ENCODE measurements around the gene CTNNA3. TPM values are rescaled to one million over a fixed set of nuclear protein-coding genes. Genes with fewer than 3 reads are reported as not detected.
"Not testable (repeated sequence)": the region's sequence is repeated elsewhere in the genome, so short reads cannot be mapped to it uniquely, and the experiment has no call there.

Gene CTNNA3
- total RNA-seq, 1 donor from 2014 or later, result 129 TPM

DNA sequence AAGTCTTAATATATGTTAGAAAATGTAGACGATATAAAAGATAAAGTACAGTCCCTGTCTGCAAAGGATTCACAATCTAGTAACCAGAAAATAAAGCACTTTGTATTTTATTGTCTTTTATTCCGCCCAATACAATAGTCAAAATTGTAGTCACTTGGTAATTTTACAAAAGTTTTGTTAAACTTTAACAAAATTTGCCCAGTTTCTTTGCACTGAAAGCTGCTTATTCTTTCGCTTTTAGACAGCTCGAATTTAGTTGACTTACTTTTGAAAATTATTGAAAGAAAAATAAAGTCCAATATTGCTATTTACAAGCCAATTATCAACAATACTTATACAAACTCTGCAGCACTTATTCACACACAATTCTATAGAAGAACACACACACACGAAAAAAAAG, 1305.1 kb downstream of the CTNNA3 start:
- intact Hi-C loops (cut with DNase I), result no loop called here
- ATAC-seq (ENCODE audit: poor library complexity), result no peak
- DNase-seq, result no peak

DNA sequence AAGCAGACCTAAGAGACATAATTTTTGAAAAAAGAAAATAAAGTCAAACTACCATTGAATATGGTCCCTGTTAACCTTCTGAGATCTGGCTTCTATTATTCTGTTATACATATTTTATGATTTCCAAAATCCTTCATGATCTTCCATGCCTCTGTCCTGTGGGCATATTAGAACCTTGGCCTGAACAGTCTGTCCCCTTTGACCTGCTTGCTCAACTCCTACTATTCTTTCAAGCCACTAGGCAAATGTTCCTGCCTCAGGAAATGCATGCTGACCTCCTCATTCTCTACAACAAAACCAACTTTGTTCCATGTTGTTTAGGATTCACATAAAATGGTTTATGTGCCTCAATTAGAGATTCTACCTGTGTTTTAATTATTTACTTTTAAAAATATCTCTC, 1315.0 kb downstream of the CTNNA3 start:
- intact Hi-C loops (cut with DNase I), result no loop called here
- no peak for ATAC-seq (ENCODE audit: poor library complexity)
- no peak for DNase-seq

DNA sequence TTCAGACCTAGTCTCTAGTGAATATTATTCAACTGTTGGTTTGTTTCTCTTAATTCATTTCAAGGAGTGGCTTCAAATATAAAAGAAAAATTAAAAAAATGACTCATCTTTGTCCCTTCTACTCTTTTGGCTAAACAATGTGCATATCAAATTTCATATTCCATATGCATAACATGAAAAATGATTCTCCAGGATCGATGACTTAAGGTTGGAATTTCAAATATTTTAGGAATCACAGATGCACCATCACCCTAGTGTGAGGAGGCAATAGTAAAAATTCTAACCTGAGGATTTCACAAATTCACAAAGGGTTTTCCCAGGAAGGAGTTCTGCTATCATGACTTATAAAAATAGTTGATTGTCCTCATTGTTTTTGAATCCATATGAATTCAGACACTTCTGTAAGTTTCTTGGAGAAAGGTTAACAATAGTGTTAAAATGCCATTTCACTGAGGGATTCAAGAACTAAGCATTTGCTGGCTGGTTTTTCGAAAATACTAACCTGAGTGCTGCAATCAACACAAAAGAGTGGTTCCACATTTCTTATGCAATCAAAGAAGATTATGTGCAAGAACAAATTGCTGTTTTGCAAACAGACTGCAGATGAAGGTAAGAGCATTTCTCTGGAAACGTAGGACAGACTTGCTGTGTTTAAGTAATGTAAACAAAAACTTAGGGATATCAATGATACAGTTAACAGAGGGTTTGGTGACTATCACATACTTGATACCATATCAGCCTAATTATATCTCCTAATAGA, 1317.7 kb downstream of the CTNNA3 start:
- ATAC-seq (ENCODE audit: poor library complexity) (no peak), DNase-seq (no peak)
- intact Hi-C loops (cut with DNase I), result no loop called here

DNA sequence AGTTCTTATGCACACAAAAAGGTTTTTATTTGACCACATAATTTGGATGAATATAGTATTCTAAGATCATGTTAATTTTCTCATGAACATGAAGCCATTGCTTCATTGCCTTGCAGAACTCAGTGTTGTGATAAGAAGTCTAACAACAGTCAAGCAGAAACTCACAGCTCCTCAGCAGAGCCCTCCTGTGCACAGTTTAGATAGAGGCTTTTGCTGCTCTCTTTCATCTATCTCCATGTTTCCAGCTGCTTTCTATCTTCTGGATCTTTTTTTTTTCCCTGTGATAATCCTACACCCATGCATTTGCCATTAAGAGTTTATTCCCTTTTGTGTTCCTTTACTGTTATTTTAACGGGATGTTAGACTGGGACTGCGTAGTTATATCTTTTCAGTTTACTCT, 1327.8 kb downstream of the CTNNA3 start:
- ATAC-seq (ENCODE audit: poor library complexity) (no peak), DNase-seq (no peak)
- intact Hi-C loops (cut with DNase I), result no loop called here

DNA sequence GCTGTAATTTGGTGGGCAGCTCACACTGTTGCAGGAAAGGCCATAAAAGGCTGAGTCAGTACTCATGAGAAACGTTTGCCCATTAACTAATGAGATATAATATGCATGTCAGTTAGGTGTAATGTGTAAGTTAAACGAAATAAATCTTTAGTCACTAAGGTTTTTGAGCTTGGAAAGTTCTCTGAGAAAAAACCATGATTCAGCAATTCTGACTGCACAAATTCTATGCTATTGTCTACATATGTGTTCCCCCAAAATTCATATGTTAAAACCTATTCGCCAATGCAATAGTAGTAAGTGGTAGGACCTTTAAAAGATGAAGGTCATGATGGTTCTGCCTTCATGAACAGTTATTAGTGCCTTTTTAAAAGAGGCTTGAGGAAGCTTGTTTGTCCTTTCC, 1329.8 kb downstream of the CTNNA3 start:
- intact Hi-C loops (cut with DNase I), result no loop called here
- no peak for DNase-seq
- no peak for ATAC-seq (ENCODE audit: poor library complexity)

DNA sequence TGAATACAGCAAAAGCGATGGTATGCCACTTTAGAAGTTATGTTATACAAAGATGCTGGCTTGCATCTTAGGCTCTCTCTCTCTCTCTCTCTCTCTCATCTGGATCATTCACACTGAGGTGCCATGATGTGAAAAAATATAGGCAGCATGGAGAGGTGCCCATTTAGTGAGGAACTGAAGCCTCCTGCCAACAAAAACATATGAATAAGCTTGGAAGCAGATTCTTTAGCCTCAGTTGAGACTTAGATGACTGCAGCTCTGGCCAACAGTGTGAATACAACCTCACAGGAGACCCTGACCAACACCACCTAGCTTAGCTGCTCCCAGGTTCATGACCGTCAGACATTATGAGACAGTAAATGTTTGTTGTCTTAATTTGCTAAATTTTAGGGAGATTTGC, 1330.3 kb downstream of the CTNNA3 start:
- no peak for DNase-seq
- no peak for ATAC-seq (ENCODE audit: poor library complexity)
- intact Hi-C loops (cut with DNase I), result no loop called here

DNA sequence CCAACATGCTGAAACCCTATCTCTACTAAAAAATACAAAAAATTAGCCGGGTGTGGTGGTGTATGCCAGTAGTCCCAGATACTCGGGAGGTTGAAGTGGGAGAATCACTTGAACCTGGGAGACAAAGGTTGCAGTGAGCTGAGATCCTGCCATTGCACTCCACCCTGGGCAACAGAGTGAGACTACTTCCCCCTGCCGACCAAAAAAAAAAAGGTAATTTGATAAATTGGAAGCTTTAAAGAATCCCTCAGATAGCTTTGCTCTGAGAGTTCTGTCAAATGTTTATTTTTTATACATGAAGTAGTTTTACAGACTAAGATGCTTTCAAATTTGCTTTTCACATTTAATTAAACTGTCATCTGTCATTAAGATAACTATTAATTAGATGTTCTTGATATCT, 1333.5 kb downstream of the CTNNA3 start:
- no peak for ATAC-seq (ENCODE audit: poor library complexity)
- intact Hi-C loops (cut with DNase I), result no loop called here
- no peak for DNase-seq

DNA sequence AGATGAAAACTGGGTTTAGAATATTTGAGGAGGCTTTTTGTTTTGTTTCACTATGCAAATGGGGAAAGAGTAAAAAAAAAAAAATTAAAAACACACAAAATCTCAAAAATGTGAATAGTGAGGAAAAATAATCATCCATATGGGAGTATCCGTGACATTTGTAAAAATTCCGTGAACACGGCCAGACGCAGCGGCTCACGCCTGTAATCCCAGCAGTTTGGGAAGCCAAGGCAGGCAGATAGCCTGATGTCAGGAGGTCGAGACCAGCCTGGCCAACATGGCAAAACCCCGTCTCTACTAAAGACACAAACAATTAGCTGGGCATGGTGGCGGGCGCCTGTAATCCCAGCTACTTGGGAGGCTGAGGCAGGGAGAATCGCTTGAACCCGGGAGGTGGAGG, 1342.2 kb downstream of the CTNNA3 start:
- DNase-seq; ATAC-seq (ENCODE audit: poor library complexity); intact Hi-C loops (cut with DNase I): not testable (repeated sequence)

DNA sequence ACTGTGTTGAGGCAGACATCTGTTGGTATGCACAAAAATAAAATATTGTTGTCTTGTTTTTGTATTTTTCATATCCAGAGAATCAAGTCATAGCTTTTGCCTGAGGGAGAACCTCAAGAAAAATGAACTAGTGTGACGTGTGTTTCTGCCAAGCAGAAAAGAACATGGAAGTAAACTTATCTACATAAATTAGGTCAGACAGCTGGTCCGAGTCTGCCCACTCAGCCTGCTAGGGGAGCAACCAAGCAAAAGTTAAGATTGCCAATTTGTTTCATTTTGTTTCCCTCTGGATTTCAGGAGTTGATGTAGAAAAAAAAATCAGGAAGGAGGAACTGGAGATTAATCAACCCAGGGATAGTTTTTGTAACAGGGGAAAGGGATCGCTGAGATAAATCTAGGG, 1342.6 kb downstream of the CTNNA3 start:
- ATAC-seq (ENCODE audit: poor library complexity) (peak; percentile 61), DNase-seq (no peak)
- intact Hi-C loops (cut with DNase I), result no loop called here

DNA sequence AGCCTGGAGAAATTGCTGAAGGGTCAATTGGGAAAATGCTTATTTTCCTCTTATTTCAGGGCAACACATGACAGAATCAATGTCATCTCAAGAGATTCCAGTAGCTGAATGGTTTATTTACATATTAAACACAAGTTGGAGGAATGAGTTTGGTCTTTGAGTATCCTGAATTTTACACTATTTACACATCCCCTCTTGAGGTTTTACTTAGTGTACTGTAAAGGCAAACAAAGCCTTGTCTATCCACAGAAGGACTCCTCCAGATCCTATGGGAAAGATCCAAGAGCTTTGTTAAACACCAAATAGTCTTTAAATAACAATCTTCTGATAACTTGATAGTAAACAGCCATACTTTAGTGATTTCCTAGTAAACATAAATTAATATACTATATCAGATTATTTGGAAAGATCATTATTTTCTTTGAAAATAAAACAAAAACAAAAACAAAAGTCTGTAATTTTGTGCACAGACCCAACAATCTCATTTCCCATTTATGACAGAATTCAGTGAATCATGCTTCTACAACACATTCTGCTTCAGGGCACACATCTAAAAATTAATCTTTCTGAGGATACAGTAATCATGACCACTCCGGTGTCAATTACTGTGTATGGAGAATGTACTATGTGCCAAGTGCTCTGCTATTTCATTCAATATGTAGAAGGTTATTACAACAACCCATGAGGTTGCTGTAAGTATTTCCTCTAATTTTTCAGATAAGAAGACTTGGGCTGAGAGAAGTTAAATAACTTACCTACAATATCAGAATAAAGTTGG, 1345.2 kb downstream of the CTNNA3 start:
- intact Hi-C loops (cut with DNase I), result no loop called here
- ATAC-seq (ENCODE audit: poor library complexity), result no peak
- DNase-seq, result no peak

DNA sequence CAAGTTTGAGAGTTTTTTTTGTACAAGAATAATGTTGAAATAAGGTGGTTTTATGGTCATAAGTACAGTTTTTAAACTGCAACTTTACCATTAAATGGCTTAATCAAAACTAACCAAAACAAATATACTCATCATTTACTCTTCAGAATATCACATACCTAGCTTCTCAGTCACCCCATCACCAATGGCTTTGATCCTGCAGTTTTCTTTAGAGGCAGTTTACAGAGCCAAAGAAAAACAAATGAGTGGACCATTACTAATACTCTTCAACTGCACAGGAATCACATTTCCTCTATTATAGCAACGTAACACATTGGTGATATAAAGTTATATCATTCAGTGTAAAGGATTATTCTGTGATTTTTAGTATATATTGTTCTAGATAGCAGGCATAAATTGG, 1346.3 kb downstream of the CTNNA3 start:
- DNase-seq (no peak), ATAC-seq (ENCODE audit: poor library complexity) (no peak)
- intact Hi-C loops (cut with DNase I), result no loop called here

DNA sequence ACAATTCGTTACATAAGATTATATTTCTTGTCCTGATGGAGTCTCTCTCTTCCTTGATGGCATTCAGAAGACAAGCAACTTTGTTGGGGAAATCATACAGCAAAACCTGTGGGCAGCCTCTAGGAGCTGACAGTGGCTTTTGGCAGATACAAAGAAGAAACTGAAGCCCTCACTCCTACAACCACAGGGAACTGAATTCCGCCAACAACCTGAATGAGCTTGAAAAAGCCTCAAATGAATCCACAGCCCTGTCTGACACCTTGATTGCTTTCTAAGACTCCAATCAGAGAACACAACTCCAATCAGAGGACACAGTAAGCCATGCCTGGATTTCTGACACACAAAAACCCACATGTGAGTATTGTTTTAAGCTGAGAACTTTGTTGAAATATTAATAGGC, 1346.9 kb downstream of the CTNNA3 start:
- intact Hi-C loops (cut with DNase I), result no loop called here
- DNase-seq, result no peak
- no peak for ATAC-seq (ENCODE audit: poor library complexity)

DNA sequence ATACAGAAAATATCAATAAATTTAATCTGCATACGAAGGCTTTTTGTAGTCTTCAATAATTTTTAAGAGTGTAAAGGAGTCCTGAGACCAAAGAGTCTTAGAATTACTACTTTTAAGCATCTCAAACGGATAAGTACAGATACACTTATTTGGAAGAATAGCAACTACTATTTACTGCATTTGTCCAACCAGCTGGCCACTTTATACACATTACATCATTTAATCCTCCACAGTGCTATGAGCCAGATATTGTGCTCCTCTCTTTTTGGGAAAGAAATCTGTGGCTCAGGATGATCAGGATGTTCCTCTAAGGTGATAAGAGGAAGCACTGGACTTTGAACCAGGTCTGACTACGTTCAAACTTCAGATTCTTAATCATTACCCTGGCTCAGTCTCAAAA, 1358.8 kb downstream of the CTNNA3 start:
- ATAC-seq (ENCODE audit: poor library complexity), result no peak
- intact Hi-C loops (cut with DNase I), result no loop called here
- DNase-seq, result no peak

DNA sequence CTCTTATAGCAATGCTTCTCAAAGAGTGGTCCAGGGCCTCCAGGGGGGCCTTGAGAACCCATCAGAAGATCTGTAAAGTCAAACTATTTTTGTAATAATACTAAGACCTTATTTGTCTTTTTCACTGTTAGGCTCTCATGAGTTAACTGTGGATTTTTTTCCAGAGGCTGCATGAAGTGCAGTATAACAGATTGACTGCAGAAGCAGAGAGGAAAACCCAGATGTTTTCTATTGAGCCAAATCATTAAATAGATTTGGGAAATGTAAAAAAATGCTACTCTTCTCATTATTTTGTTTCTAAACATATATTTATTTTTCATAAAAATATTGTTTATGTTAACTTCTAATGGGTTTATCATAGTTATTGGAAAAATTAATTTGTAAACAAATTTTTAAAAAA, 1359.2 kb downstream of the CTNNA3 start:
- intact Hi-C loops (cut with DNase I), result no loop called here
- no peak for ATAC-seq (ENCODE audit: poor library complexity)
- no peak for DNase-seq

DNA sequence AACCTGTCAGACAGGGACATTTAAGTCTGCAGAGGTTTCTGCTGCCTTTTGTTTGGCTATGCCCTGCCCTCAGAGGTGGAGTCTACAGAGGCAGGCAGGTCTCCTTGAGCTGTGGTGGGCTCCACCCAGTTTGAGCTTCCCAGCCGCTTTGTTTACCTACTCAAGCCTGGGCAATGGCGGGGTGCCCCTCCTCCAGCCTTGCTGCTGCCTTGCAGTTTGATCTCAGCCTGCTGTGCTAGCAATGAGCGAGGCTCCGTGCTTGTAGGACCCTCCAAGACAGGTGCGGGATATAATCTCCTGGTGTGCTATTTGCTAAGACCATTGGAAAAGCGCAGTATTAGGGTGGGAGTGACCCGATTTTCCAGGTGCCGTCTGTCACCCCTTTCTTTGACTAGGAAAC, 1360.2 kb downstream of the CTNNA3 start:
- DNase-seq; intact Hi-C loops (cut with DNase I); ATAC-seq (ENCODE audit: poor library complexity): not testable (repeated sequence)

DNA sequence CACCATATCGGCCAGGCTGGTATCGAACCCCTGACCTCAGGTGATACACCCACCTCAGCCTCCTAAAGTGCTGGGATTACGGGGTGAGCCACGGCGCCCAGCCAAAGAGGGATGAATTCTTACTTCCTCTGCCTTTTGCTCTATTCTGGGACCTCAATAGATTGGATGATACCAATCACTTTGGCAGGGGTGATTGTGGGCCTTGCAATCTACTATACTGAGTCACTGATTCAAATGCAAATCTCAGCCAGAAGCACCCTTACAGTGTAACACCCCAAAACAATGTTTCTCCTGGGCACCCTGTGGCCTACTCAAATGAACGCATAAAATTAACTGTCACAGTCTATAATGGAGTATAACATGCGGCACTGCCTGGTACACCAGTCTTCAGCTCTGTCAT, 1366.8 kb downstream of the CTNNA3 start:
- no peak for DNase-seq
- intact Hi-C loops (cut with DNase I), result no loop called here
- ATAC-seq (ENCODE audit: poor library complexity), result no peak

DNA sequence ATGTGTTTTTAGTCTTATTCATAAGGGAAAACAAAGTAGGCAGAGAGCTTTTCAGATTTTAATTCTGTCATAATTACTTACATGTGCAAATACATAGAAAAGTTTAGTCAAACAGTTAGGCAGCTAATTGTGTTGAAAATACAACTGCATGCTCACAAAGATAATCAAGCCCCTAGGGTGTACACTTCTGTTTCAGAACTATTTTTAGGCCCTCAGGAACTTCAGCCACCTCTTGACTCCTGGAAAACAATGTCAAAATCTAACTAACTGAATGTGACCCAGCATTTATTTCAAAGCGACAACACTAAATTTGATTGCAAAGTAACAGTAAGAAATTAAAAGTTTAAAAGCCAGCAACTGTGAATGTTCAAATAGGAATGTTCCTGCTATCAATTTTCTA, 1369.1 kb downstream of the CTNNA3 start:
- intact Hi-C loops (cut with DNase I), result no loop called here
- DNase-seq (no peak), ATAC-seq (ENCODE audit: poor library complexity) (peak; percentile 67)

DNA sequence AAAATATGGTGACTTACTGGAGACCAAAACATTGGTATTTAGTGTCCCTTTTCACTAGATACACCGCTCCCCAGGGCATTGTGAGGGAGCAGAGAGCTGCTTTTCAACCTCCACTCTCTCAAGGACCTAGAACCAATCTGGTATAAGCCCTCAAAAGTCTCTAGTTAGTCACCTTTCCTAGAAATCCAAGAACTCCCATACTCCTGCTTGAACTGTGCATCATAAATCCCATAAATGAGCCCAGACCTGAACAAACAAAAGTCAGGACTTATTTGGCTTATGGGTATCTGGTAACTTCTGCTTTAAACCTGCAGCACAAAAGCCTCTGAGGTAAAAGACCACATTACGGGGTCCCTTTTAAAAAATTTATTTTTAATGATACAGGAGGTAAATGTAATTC, 1373.2 kb downstream of the CTNNA3 start:
- intact Hi-C loops (cut with DNase I), result no loop called here
- DNase-seq (no peak), ATAC-seq (ENCODE audit: poor library complexity) (peak; percentile 25)

DNA sequence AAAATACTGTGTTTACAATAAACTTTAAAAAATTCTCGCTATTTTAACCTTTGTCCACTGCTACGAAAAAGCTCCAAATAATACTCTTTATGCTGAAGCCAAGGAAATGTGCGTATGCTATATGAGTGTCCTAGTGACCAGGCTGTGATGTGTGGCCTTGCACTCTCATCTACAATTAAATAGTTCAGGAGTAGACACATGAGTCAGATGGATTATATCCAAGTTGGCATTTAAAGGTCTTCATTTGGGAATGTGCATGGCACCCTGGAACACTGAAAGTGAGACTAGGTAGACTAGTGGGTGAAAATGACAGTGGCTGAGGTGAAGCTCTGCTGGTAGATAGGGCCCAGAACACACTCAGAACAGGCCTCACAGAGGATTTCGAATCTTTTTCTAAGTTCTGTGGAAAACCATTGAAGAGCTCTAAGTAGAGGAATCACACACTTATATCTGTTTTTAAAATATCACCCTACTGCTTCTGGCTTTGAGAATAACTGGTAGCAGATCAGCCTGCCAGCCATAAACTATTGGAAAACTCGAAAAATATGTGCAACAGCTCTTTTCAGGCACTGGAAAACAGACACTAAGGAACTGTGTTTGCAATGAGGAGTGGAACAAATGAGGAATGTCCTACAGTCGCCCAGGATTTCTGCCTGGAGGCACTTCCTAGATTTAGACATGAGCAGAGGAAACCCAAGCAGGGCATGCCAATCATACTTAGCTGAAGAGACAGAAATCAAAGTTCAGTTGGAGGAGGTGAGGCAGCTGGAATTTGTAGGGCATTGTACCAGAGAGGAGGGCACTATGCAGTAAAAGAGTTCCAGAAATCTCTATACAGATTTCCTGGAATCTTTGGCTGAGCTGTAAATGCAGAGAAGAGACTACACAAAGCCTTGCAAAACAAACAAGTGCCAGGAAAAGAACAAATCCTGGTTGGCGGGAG, 1374.0 kb downstream of the CTNNA3 start:
- intact Hi-C loops (cut with DNase I), result no loop called here
- DNase-seq (no peak), ATAC-seq (ENCODE audit: poor library complexity) (peak; percentile 81)

Measured in Right ventricle myocardium superior (tissue), 1 donor.